HG03575 (cell line): ENCODE results near the gene ZNF714.
"Not testable (repeated sequence)": the region's sequence is repeated elsewhere in the genome, so short reads cannot be mapped to it uniquely, and the experiment has no call there.

Source experiments
- ATAC-seq: cut with Tn5 transposase; IDR thresholded peaks from one replicate; pipeline ENCODE4 v1.9.1; 2021; ENCODE audit not compliant: unreplicated experiment, insufficient number of reproducible peaks, low FRiP score; ENCODE audit errors: extremely low read depth

The ZNF714 gene

GRCh38 chr19:21128901-21129698 is 47.1 kb downstream of the ZNF714 start:
- no peak for ATAC-seq

DNA sequence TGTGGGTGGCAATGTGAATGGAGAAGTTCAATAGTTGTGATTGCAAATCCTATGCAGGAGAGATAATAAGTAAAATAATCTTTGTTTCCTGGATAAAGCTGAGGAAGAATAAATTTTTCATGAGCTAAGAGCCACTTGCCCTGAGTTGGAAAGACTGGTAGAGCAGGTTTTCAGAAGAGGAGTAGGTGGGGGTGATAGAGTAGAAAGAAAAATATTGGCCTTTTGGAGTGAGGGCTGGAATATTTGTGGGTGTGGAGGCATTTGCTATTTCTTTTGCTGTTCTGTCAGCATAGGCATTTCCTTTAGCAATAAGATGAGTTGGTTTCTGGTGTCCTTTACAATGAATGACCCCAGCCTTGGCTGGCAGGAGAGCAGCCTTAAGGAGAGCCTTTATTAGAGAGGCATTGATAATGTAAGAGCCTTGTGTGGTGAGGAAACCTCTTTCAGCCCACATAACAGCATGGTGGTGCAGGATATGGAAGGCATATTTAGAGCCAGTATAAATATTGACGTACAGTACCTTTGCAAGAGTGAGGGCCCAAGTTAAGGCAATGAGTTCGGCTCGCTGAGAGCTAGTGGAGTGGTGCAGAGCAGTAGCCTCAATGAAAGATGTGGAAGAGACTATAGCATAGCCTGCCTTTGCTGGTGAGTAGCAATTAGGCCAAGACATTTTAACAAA is 48.2 kb downstream of the ZNF714 start:
- no peak for ATAC-seq

- no peak for ATAC-seq
These were observed 51.6 kb downstream of the ZNF714 start for GRCh38 chr19:21133633-21134032.

DNA sequence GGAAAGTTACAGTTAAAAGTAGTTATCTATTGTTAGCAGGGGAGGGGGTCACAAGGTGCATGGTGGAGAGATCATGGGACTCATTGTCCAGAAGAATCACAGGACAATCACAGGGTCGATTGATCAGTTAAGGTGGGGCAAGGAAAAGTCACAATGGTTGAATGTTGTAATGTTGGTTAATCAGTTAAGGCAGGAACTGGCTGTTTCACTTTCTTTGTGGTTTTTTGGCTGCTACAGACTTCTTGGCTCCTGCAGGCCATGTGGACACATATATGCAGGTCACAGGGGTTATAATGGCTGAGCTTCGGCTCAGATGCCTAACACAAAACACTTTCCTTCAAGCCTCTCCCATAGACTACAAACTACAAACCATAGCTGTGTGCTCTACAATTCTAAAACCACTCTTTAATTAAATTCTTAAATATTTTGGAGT is 52.9 kb downstream of the ZNF714 start:
- ATAC-seq, result no peak

DNA sequence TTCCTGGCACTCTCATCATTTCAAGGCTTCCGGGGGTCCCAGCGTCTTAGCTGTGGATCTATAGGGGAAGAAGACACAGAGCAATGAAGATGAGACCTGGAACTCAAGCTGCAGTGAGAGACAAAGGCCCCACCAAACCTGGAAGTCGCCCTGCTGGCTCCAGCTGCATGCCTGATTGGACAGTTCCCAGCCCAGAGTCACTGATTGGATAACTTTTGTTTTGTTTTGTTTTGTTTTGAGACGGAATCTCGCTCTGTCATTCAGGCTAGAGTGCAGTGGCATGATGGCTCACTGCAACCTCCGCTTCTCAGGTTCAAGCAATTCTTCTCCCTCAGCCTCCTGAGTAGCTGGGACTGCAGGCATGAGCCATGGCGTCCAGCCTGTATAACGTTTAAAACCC is 53.4 kb downstream of the ZNF714 start:
- ATAC-seq, result no peak

DNA sequence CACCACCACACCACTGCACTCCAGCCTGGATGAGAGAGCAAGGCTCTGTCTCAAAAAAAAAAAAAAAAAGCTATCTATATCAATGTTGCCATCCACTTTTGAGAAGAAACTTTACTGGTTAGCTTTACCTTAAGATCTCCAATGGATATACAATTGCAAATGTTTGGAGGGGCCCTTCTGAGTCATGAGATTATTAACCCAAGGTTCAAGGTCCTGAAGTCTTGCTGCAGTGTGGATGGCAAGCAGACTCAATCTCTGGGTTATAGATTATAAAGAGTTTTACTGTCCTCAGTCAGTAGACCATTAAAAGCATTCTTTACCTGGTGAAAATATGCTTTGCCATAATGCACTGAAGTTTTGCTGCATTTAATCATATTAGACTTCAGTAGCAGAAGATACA is 56.1 kb downstream of the ZNF714 start:
- ATAC-seq, result no peak

GRCh38 chr19:21141006-21141405 is 59.0 kb downstream of the ZNF714 start:
- not testable (repeated sequence) for ATAC-seq

DNA sequence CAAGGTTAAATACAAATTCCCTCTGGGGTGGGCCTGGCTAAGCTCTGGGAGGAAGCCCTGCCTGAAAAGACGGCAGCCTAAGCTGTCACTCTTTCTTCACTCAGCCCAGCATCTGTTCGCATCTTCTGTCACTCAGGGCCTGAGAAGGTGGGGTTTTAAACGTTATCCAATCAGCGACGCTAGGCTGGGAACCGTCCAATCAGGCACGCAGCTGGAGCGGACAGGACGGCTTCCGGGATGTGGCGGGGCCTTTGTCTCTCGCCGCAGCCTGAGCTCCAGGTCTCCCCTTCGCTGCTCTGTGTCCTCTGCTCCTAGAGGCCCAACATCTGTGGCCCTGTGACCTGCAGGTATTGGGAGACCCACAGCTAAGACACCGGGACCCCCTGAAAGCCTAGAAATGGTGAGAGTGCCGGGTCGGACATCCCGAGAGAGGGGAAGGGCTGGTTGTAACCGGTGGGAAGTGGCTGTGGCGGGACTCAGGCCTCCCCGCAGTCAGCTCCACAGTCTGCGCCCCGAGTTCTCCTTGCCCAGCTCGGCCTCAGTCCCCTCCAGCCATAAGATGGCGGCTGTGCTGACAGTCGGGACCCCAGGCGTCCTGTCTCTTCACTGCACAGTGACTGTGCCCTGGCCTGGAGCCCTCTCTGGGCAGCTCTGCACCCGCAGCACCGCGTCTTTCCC is 59.9 kb downstream of the ZNF714 start, which contains the start of gene ZNF431:
Gene ZNF431, plus strand, starts transcription at position 254 of the 678 bp plus-strand sequence. Its CDS starts 144 bp downstream, at position 398.
- peak; percentile 72 for ATAC-seq

- no peak for ATAC-seq
These were observed 61.4 kb downstream of the ZNF714 start for GRCh38 chr19:21143428-21143827.

- ATAC-seq, result no peak
These were observed 61.9 kb downstream of the ZNF714 start for GRCh38 chr19:21143854-21144253.

GRCh38 chr19:21147540-21147939 is 65.5 kb downstream of the ZNF714 start:
- no peak for ATAC-seq

DNA sequence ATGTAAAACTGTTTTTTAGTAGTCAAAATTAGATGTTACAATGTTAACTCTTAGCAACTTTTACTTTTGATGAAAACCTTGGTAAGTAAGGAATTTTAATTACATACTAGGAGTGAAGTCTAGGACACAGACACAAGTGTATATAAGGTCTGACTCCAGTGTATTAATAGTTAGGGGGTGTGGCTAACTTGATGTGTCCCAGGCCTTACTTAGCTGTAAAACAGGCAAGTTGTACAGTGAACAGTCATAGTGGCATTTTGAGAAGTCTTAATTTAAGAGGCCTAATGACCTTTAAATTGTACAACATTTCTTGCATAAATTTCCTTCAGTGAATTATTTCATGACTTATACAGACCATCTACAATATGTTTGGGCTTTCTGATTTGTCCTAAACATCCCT is 66.7 kb downstream of the ZNF714 start:
- ATAC-seq, result no peak

DNA sequence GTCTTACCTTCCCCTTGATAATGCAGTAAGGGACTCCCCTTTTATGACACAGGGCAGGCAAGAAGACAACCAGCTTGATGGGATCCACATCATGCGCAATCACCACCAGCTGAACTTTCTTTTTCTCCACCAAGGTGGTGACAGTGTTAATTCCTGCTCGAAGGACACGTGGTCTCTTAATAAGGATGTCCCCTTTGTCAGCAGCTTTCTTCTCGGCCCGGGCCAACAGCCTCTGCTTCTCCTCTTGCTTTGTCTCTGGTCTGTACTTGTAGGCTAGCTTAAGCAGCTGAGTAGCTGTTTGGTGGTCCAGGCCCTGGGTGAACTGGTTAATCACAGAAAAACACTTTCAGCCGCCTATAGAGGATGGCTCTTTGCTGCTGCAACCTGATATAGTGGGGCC is 67.9 kb downstream of the ZNF714 start:
- ATAC-seq, result no peak

DNA sequence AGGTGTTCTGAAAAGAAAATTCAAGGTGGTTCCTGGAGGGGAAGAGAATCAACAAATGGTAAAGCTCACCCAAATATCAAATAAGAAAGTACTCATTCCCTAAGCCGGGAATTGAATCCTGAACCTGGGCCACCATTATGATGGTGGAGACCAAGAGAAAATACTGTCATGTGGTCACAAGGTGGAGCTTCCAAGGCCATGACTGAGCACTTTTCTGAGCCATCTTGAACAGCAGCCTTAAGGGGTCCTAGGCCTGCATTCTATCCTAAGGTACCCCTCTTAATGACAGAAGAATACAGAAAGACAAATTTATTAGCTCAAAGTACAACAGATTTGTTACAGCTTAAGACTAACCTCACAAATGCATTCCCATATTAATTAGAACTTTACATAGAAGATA is 69.5 kb downstream of the ZNF714 start:
- no peak for ATAC-seq

GRCh38 chr19:21158523-21159135 is 76.6 kb downstream of the ZNF714 start:
- no peak for ATAC-seq

- ATAC-seq, result no peak
These were observed 82.5 kb downstream of the ZNF714 start for GRCh38 chr19:21164541-21164940.

DNA sequence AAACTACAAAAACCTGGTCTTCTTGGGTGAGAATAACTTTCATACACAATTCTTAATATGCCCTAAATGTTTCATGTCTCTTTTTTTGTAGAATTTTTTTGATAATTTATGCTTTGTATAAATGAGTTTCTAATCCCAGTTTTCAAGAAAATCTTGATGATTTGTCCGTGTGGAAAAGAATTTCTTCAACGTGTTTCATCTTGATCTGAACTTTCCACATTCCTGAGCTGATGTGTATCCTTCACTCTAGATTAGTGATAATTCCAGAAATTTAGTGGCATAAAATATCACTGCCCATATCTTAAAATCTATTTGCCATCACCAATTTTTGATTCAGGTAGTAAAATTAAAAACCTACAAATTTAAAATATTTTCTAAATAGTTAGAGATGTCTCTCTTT is 84.4 kb downstream of the ZNF714 start:
- no peak for ATAC-seq
